Measurements from ENCODE around the gene ATP5F1D. TPM values are rescaled to one million over a fixed set of nuclear protein-coding genes. Genes with fewer than 3 reads are reported as not detected.

ATP5F1D gene
- total RNA-seq, 1 experiment from 2014 or later, result 126 TPM

DNA sequence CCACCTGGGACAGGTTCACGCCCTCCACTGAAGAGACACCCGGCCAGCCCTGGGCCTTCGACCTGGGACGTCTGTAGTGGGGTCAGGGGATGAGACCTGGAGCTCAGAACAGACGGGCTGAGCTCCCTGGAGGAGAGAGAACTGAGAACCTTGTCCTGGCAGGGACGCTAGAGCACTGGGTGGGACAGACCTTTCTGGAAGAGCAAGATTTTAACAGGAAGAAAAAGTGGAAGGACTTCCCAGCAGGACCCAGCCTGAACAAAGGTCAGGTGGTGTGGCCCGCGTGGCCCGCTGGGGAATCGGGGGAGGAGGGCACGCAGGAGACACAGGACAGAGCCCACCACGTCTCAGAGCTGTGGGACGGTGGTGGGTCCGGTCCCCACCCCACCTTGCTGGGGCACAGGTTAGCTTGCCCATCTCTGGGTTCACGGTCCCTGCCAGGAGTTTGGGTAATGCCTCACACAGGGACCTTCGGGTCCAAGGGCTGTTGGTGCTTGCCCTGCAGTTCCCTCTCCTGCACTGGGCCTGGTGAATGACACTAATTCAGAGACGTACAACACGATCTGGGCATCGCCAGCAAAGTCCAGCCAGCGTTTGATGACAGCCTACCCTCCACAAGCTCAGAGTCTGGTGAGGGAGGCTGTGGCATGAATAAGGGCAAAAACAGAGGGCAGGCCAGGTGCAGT, 42.9 kb downstream of the ATP5F1D start:
- BruUV-seq (replicated peaks), result no TSS peak
- no peaks in the 10 kb centered on the region for H3K9me3 ChIP-seq
- H3K9me3 Mint-ChIP-seq (ENCODE audit: unreplicated experiment), result no peaks in the 10 kb centered on the region
- peaks cover 41% of the 10 kb centered on the region for H3K4me1 ChIP-seq
- H3K36me3 ChIP-seq (ENCODE audit: control insufficient read depth, insufficient read depth, low read length), result no peaks in the 10 kb centered on the region; the same call in 1 of the 2 replicates
- peaks cover 18% of the 10 kb centered on the region for H3K4me1 Mint-ChIP-seq (ENCODE audit: low read depth, unreplicated experiment)
- H3K4me3 ChIP-seq (ENCODE audit: low read depth, low read length), result no peak overlapping the region
- H3K36me3 Mint-ChIP-seq (ENCODE audit: insufficient read depth, unreplicated experiment), result peaks cover 18% of the 10 kb centered on the region
- TF ChIP-seq, protein P1, sequence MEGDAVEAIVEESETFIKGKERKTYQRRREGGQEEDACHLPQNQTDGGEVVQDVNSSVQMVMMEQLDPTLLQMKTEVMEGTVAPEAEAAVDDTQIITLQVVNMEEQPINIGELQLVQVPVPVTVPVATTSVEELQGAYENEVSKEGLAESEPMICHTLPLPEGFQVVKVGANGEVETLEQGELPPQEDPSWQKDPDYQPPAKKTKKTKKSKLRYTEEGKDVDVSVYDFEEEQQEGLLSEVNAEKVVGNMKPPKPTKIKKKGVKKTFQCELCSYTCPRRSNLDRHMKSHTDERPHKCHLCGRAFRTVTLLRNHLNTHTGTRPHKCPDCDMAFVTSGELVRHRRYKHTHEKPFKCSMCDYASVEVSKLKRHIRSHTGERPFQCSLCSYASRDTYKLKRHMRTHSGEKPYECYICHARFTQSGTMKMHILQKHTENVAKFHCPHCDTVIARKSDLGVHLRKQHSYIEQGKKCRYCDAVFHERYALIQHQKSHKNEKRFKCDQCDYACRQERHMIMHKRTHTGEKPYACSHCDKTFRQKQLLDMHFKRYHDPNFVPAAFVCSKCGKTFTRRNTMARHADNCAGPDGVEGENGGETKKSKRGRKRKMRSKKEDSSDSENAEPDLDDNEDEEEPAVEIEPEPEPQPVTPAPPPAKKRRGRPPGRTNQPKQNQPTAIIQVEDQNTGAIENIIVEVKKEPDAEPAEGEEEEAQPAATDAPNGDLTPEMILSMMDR (IDR thresholded peaks at IDR 0.05; ENCODE audit: insufficient read depth in 1 of 2, low read depth in 1 of 2, low read length in 1 of 2, severe bottlenecking in 1 of 2, unreplicated experiment in 1 of 2), result no peak
- peak overlapping the region; percentile 71 for H3K4me3 Mint-ChIP-seq (ENCODE audit: unreplicated experiment)
- no peaks in the 10 kb centered on the region for H3K27me3 Mint-ChIP-seq (ENCODE audit: insufficient read depth, unreplicated experiment)
- DNase-seq, result peak; percentile 60 to 74
- peak overlapping the region; percentile 84 for H3K27ac Mint-ChIP-seq (ENCODE audit: unreplicated experiment)
- intact Hi-C loops (cut with micrococcal nuclease; ENCODE audit: unreplicated experiment), result loop anchor here (1.0 kb wide), 1 partner anchor 24 kb away; no protein-coding TSS in a partner anchor
- ChIA-PET POLR2A (interaction anchor here (0.5 to 2.2 kb wide), 4 partner anchors 9 to 18 kb away, joined by 3 to 11 read pairs (median 8); partner anchors contain the start of genes CIRBP and FAM174C), CTCF (interaction anchor here (1.0 to 1.5 kb wide), 3 partner anchors 16 to 40 kb away, joined by 4 to 6 read pairs (median 5); partner anchors contain the start of gene CIRBP)
- H3K27me3 ChIP-seq (replicated peaks; ENCODE audit: control insufficient read depth, insufficient read depth, low read length), result no peaks in the 10 kb centered on the region

GRCh38 chr19:1284979-1285736, 43.6 kb downstream of the ATP5F1D start:
- TF ChIP-seq, protein P1 (IDR thresholded peaks at IDR 0.05; ENCODE audit: insufficient read depth in 1 of 2, low read depth in 1 of 2, low read length in 1 of 2, severe bottlenecking in 1 of 2, unreplicated experiment in 1 of 2), result no peak
- Mint-ChIP-seq H3K4me3 (ENCODE audit: unreplicated experiment) (peak overlapping the region; percentile 71), H3K36me3 (ENCODE audit: insufficient read depth, unreplicated experiment) (peaks cover 13% of the 10 kb centered on the region), H3K9me3 (ENCODE audit: unreplicated experiment) (no peaks in the 10 kb centered on the region), H3K4me1 (ENCODE audit: low read depth, unreplicated experiment) (peaks cover 12% of the 10 kb centered on the region), H3K27ac (ENCODE audit: unreplicated experiment) (peak overlapping the region; percentile 84), H3K27me3 (ENCODE audit: insufficient read depth, unreplicated experiment) (no peaks in the 10 kb centered on the region)
- H3K9me3 ChIP-seq, result no peaks in the 10 kb centered on the region
- H3K27me3 ChIP-seq (replicated peaks; ENCODE audit: control insufficient read depth, insufficient read depth, low read length), result no peaks in the 10 kb centered on the region
- peak overlapping the region; percentile 24 for H3K4me3 ChIP-seq (ENCODE audit: low read depth, low read length)
- POLR2A ChIA-PET, result interaction anchor here (2.1 to 2.2 kb wide), 2 partner anchors 10 to 16 kb away, joined by 9 to 11 read pairs; partner anchors contain the start of genes CIRBP and FAM174C
- no peak for DNase-seq
- CTCF ChIA-PET, result interaction anchor here (1.0 to 1.1 kb wide), 2 partner anchors 31 to 41 kb away, joined by 4 to 5 read pairs; no protein-coding TSS in a partner anchor
- intact Hi-C loops (cut with micrococcal nuclease; ENCODE audit: unreplicated experiment), result loop anchor here (1.0 kb wide), 1 partner anchor 23 kb away; no protein-coding TSS in a partner anchor
- no TSS peak for BruUV-seq (replicated peaks)
- peaks cover 41% of the 10 kb centered on the region for H3K4me1 ChIP-seq
- no peaks in the 10 kb centered on the region; the same call in 1 of the 2 replicates for H3K36me3 ChIP-seq (ENCODE audit: control insufficient read depth, insufficient read depth, low read length)

- POLR2A ChIA-PET, result interaction anchor here (2.1 kb wide), 1 partner anchor 17 kb away, joined by 11 read pairs; the partner anchor contains the start of gene CIRBP
- no peaks in the 10 kb centered on the region for H3K9me3 Mint-ChIP-seq (ENCODE audit: unreplicated experiment)
Measured at GRCh38 chr19:1285737-1286360, 44.3 kb downstream of the ATP5F1D start, which contains the start of gene EFNA2. EFNA2 (plus strand) TSS chr19:1285873; CDS start chr19:1286169, 296 bp downstream.

More at GRCh38 chr19:1285737-1286360, 44.3 kb downstream of the ATP5F1D start, which contains the start of gene EFNA2:
- CTCF ChIA-PET, result no interaction called here
- peak within 1 kb of the TSS; percentile 80 for H3K4me3 Mint-ChIP-seq (ENCODE audit: unreplicated experiment)
- TF ChIP-seq, protein P1 (IDR thresholded peaks at IDR 0.05; ENCODE audit: insufficient read depth in 1 of 2, low read depth in 1 of 2, low read length in 1 of 2, severe bottlenecking in 1 of 2, unreplicated experiment in 1 of 2), result no peak
- DNase-seq, result no peak
- Histone ChIP-seq H3K9me3 (no peaks in the 10 kb centered on the region), H3K36me3 (ENCODE audit: control insufficient read depth, insufficient read depth, low read length) (no peaks in the 10 kb centered on the region), H3K4me1 (peaks cover 43% of the 10 kb centered on the region), H3K27me3 (replicated peaks; ENCODE audit: control insufficient read depth, insufficient read depth, low read length) (no peaks in the 10 kb centered on the region), H3K4me3 (ENCODE audit: low read depth, low read length) (peak within 1 kb of the TSS; percentile 72)
- H3K27ac Mint-ChIP-seq (ENCODE audit: unreplicated experiment), result peak within 1 kb of the TSS; percentile 84
- H3K4me1 Mint-ChIP-seq (ENCODE audit: low read depth, unreplicated experiment), result peaks cover 8% of the 10 kb centered on the region
- peaks cover 13% of the 10 kb centered on the region for H3K36me3 Mint-ChIP-seq (ENCODE audit: insufficient read depth, unreplicated experiment)
- no peaks in the 10 kb centered on the region for H3K27me3 Mint-ChIP-seq (ENCODE audit: insufficient read depth, unreplicated experiment)
- no TSS peak for BruUV-seq (replicated peaks)
- intact Hi-C loops (cut with micrococcal nuclease; ENCODE audit: unreplicated experiment), result no loop called here
